ENCODE data around the gene PRSS21. TPM values are rescaled to one million over a fixed set of nuclear protein-coding genes. Genes with fewer than 3 reads are reported as not detected.

Gene PRSS21
- total RNA-seq, 2 experiments from 2014 or later: 3.3 to 4.1 TPM

DNA sequence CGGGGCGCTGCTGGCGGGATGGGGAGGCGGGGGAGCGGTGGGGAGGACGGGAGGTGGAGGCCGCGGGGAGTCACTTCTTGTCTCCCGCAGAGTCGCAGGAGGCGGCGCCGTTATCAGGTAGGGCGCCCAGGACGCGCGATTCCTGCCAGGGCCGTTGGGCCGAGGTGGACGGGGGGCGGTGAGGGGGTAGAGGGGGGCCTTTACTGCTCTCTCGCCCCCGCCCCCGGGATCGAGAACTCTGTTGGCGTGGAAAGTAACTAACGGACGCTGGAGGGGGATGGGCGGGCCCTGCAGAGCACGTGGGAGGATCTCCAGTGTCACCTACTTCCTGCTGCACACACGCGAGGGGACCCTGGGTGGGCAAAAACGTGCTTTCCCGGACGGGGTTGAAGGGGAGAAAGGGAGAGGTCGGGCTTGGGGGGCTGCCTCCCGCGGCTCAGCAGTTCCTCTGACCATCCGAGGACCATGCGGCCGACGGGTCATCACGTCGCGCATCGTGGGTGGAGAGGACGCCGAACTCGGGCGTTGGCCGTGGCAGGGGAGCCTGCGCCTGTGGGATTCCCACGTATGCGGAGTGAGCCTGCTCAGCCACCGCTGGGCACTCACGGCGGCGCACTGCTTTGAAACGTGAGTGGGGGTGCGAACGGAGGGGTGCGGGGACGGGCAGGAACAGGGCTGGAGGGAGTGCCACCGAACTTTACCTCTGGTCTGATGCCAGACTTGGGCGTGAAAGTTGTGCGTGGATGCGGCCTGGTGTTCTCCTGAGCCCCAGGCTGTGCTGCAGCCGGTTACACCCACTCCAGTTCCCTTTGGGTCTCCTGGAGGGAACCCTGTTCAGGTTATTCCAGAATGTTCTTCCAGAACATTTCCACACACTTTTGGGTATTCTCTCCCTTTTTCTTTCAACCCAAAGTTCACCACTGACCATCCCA is 569 bp downstream of the PRSS21 start:
- H3K4me3 Mint-ChIP-seq: peak overlapping the region; percentile 36
- H3K9me3 Mint-ChIP-seq: no peaks in the 10 kb centered on the region
- no peak overlapping the region for H3K27ac Mint-ChIP-seq
- CTCF ChIA-PET: no interaction called here
- no peaks in the 10 kb centered on the region for H3K27me3 Mint-ChIP-seq (ENCODE audit: low read depth)
- intact Hi-C loops (cut with micrococcal nuclease): no loop called here
- no peak for DNase-seq
- H3K36me3 Mint-ChIP-seq (ENCODE audit: low read depth): no peaks in the 10 kb centered on the region
- no peaks in the 10 kb centered on the region for H3K4me1 Mint-ChIP-seq (ENCODE audit: low read depth)

DNA sequence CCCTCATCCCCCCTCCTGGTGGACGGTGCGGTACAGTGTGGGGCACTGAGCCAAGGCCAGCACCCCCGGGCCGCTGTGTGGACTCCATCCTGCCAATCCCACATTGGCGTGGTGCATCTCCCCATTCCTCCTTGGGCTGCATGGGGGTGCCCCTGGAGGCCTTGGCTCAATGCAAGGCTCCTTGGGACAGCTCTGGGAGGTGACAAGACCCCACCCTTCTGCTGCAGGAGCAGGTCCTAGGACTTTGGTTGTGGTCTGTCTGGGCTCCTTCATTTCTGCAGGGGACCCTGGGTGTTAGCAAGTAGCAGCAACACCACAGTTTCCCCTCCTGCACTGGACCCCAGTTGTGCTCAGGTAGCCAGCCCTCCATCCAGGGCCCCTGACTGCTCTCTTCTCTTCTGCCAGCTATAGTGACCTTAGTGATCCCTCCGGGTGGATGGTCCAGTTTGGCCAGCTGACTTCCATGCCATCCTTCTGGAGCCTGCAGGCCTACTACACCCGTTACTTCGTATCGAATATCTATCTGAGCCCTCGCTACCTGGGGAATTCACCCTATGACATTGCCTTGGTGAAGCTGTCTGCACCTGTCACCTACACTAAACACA is 1.3 kb downstream of the PRSS21 start:
- no peaks in the 10 kb centered on the region for H3K27me3 Mint-ChIP-seq (ENCODE audit: low read depth)
- DNase-seq: no peak
- CTCF ChIA-PET: no interaction called here

GRCh38 chr16:2819179-2819938 is 2.3 kb downstream of the PRSS21 start:
- CTCF ChIA-PET: no interaction called here
- H3K4me1 Mint-ChIP-seq (ENCODE audit: low read depth): no peaks in the 10 kb centered on the region
- no peak overlapping the region for H3K27ac Mint-ChIP-seq
- H3K9me3 Mint-ChIP-seq: no peaks in the 10 kb centered on the region
- H3K4me3 Mint-ChIP-seq: no peak overlapping the region
- DNase-seq: no peak
- no peaks in the 10 kb centered on the region for H3K27me3 Mint-ChIP-seq (ENCODE audit: low read depth)
- intact Hi-C loops (cut with micrococcal nuclease): no loop called here
- H3K36me3 Mint-ChIP-seq (ENCODE audit: low read depth): no peaks in the 10 kb centered on the region

More for the DNA sequence above, 1.3 kb downstream of the PRSS21 start:
- Mint-ChIP-seq H3K36me3 (ENCODE audit: low read depth) (no peaks in the 10 kb centered on the region), H3K4me3 (no peak overlapping the region), H3K4me1 (ENCODE audit: low read depth) (no peaks in the 10 kb centered on the region), H3K9me3 (no peaks in the 10 kb centered on the region), H3K27ac (no peak overlapping the region)
- intact Hi-C loops (cut with micrococcal nuclease): no loop called here

DNA sequence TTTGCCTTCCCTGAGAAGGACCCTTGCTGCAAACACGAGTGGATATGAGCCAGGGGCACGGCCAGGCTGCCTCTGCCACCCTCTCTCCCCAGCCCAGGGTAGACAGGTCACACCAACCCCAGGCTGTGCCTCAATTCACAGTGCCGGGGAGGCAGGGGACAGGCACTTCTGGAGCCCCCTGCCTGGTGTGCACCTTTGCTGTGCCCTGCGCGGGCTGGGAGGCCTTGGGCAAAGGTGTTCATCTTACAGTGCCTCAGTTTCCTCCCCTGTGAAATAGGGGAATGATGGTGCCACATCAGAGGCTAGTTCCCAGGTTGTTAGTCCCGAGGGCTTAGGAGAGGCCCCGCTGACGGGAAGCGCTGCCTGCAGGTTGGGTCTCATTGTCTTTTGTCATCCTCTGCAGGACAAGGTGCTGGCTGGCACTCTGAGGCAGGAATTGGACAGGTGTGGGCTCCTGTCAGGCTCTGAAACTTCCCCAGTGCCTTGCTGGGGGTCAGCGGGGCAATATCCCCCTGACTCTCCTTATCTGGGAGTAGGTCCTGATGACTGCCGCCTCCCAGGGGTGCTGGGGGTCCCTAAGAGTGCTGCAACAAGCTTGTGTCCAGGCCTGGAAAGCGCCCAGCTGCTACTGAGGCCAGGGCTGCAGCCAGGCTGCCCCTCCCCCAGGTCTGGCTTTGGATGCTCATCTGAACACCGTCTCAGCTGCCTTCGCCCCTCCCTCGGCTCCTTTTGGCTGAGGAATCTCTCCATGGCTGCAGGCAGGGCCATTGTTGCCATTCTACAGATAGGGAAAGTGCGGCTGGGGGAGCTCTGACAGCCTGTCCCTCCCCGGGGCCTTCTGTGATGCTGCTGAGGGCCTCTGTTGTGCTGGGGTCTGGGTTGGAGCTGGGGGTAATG is 3.1 kb downstream of the PRSS21 start:
- H3K4me1 Mint-ChIP-seq (ENCODE audit: low read depth): no peaks in the 10 kb centered on the region
- no peaks in the 10 kb centered on the region for H3K27me3 Mint-ChIP-seq (ENCODE audit: low read depth)
- CTCF ChIA-PET: no interaction called here
- no peaks in the 10 kb centered on the region for H3K9me3 Mint-ChIP-seq
- H3K36me3 Mint-ChIP-seq (ENCODE audit: low read depth): no peaks in the 10 kb centered on the region
- no peak overlapping the region for H3K4me3 Mint-ChIP-seq
- DNase-seq: no peak
- intact Hi-C loops (cut with micrococcal nuclease): no loop called here
- no peak overlapping the region for H3K27ac Mint-ChIP-seq

DNA sequence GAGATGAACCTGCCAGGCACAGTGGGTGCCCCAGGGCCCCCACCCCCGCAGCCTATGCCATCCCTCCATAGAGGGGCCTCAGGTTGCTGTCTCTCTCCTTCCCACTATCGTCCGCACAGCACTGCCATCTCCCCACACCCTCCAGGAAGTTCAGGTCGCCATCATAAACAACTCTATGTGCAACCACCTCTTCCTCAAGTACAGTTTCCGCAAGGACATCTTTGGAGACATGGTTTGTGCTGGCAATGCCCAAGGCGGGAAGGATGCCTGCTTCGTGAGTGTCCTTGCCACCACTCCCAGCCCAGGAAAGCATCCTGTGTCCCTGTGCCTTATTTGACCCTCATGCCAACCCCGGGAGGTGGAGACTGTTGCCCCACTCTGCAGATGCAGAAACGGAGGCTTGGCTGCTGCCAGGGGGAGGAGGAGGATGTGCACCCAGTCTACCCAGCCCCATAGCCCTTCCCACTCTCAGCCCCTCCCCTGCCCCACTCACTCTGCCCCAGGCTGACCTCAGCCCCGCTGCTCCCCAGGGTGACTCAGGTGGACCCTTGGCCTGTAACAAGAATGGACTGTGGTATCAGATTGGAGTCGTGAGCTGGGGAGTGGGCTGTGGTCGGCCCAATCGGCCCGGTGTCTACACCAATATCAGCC is 3.9 kb downstream of the PRSS21 start:
- Mint-ChIP-seq H3K36me3 (ENCODE audit: low read depth) (no peaks in the 10 kb centered on the region), H3K4me3 (no peak overlapping the region), H3K9me3 (no peaks in the 10 kb centered on the region), H3K27ac (no peak overlapping the region), H3K4me1 (ENCODE audit: low read depth) (no peaks in the 10 kb centered on the region), H3K27me3 (ENCODE audit: low read depth) (no peaks in the 10 kb centered on the region)
- DNase-seq: no peak
- CTCF ChIA-PET: no interaction called here
- intact Hi-C loops (cut with micrococcal nuclease): no loop called here

GRCh38 chr16:2821487-2822157 is 4.6 kb downstream of the PRSS21 start:
- H3K27ac Mint-ChIP-seq: no peak overlapping the region
- no peak for DNase-seq
- CTCF ChIA-PET: interaction anchor here (0.8 to 1.1 kb wide), 2 partner anchors 42 to 46 kb away, joined by 3 read pairs; no protein-coding TSS in a partner anchor
- H3K4me3 Mint-ChIP-seq: no peak overlapping the region
- intact Hi-C loops (cut with micrococcal nuclease): no loop called here
- no peaks in the 10 kb centered on the region for H3K9me3 Mint-ChIP-seq
- H3K27me3 Mint-ChIP-seq (ENCODE audit: low read depth): no peaks in the 10 kb centered on the region
- no peaks in the 10 kb centered on the region for H3K36me3 Mint-ChIP-seq (ENCODE audit: low read depth)
- H3K4me1 Mint-ChIP-seq (ENCODE audit: low read depth): no peaks in the 10 kb centered on the region

GRCh38 chr16:2822158-2822495 is 5.1 kb downstream of the PRSS21 start:
- no peak overlapping the region for H3K4me3 Mint-ChIP-seq
- H3K4me1 Mint-ChIP-seq (ENCODE audit: low read depth): no peaks in the 10 kb centered on the region
- no peak overlapping the region for H3K27ac Mint-ChIP-seq
- CTCF ChIA-PET: interaction anchor here (0.8 to 1.1 kb wide), 2 partner anchors 42 to 46 kb away, joined by 3 read pairs; no protein-coding TSS in a partner anchor
- no peaks in the 10 kb centered on the region for H3K36me3 Mint-ChIP-seq (ENCODE audit: low read depth)
- no peaks in the 10 kb centered on the region for H3K27me3 Mint-ChIP-seq (ENCODE audit: low read depth)
- no peak for DNase-seq
- H3K9me3 Mint-ChIP-seq: no peaks in the 10 kb centered on the region
- intact Hi-C loops (cut with micrococcal nuclease): no loop called here

DNA sequence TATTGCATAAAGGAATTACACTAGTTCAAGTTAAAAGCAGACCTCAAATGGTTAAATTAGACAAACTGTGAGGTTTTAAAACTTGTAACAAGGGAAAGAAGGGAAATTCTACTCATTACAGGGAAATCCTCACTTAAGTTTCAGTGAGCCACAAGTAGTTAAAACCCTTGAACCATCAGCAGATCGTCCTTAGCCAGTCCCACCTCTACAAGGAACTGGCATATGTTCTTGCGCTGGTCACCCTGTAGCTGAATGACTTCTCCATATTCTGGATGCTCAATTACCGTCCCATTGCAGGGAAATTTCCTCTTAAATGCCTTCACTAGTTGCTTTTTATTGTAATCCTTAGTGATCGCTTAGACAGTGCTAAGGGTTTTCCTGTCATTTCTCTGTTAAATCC is 5.5 kb downstream of the PRSS21 start:
- Mint-ChIP-seq H3K27me3 (ENCODE audit: low read depth) (no peaks in the 10 kb centered on the region), H3K4me3 (no peak overlapping the region), H3K27ac (no peak overlapping the region), H3K9me3 (no peaks in the 10 kb centered on the region), H3K4me1 (ENCODE audit: low read depth) (no peaks in the 10 kb centered on the region), H3K36me3 (ENCODE audit: low read depth) (no peaks in the 10 kb centered on the region)
- intact Hi-C loops (cut with micrococcal nuclease): no loop called here
- CTCF ChIA-PET: interaction anchor here (1.1 kb wide), 1 partner anchor 41 kb away, joined by 3 read pairs; no protein-coding TSS in a partner anchor
- DNase-seq: no peak

- no peaks in the 10 kb centered on the region for H3K4me1 Mint-ChIP-seq (ENCODE audit: low read depth)
- CTCF ChIA-PET: no interaction called here
- no peaks in the 10 kb centered on the region for H3K9me3 Mint-ChIP-seq
- intact Hi-C loops (cut with micrococcal nuclease): no loop called here
- H3K27ac Mint-ChIP-seq: no peak overlapping the region
- no peaks in the 10 kb centered on the region for H3K27me3 Mint-ChIP-seq (ENCODE audit: low read depth)
- no peak overlapping the region for H3K4me3 Mint-ChIP-seq
- no peak for DNase-seq
- H3K36me3 Mint-ChIP-seq (ENCODE audit: low read depth): no peaks in the 10 kb centered on the region
Observed at GRCh38 chr16:2824626-2825025, 7.6 kb downstream of the PRSS21 start.

DNA sequence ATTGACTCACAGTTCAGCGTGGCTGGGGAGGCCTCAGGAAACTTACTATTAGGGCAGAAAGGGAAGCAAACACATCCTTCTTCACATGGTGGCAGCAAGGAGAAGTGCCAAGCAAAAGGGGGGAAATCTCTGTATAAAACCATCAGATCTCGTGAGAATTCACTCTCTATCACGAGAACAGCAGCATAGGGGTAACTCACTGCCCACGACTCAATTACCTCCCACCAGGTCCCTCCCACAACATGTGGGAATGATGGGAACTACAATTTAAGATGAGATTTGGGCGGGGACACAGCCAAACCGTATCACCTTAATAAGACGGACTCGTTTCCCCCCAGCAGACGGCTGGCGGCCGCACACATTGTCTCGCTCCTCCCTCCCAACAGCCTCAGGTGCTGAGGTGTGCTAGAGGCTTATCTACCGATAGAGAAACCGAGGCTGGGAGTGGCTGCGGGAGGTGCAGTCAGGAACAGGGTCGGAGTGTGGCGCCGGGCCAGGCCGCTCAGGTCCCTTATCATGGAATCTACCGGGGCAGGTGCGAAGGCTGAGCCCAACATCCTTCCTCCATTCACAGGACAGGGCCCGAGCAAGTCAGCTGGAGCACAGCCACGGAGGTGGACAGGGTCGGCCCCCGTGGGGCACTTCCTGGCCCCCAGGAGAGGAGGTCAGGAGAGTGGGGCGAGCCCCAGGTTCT is 8.2 kb downstream of the PRSS21 start:
- CTCF ChIA-PET: no interaction called here
- Mint-ChIP-seq H3K27ac (no peak overlapping the region), H3K9me3 (no peaks in the 10 kb centered on the region), H3K27me3 (ENCODE audit: low read depth) (no peaks in the 10 kb centered on the region), H3K4me1 (ENCODE audit: low read depth) (no peaks in the 10 kb centered on the region), H3K36me3 (ENCODE audit: low read depth) (no peaks in the 10 kb centered on the region), H3K4me3 (no peak overlapping the region)
- no peak for DNase-seq
- intact Hi-C loops (cut with micrococcal nuclease): no loop called here

DNA sequence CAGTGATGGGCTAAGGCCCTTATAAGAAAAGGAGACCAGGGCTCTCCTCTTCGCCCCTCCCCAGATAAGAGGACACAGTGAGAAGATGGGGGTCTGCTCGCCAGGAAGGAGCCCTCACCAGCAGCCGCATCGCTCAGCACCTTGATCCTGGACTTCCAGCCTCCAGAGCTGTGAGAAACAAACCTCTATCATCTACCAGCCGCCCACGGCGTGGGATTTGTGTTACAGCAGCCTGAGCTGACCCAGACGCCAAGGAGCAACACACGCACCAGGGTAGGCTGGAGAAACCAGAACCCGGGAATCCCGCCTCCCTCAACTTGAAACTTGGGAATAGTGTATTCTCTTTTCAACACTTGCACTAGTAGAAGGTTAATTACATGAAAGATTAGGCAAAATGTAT is 8.9 kb downstream of the PRSS21 start:
- Mint-ChIP-seq H3K27me3 (ENCODE audit: low read depth) (peaks cover 2% of the 10 kb centered on the region), H3K4me3 (no peak overlapping the region), H3K9me3 (no peaks in the 10 kb centered on the region), H3K36me3 (ENCODE audit: low read depth) (no peaks in the 10 kb centered on the region), H3K4me1 (ENCODE audit: low read depth) (no peaks in the 10 kb centered on the region), H3K27ac (no peak overlapping the region)
- intact Hi-C loops (cut with micrococcal nuclease): no loop called here
- no peak for DNase-seq
- CTCF ChIA-PET: no interaction called here

Measured in activated naive CD4-positive, alpha-beta T cell treated with anti-CD3 and anti-CD28 coated beads for 36 hours (primary cell).